CMK (cell line): ENCODE data around the gene KATNAL2.

ENCODE experiments used
- DNase-seq: peaks from one replicate; pipeline ENCODE4 v3.0.0-alpha.2; 2010; ENCODE audit warnings: low read depth

KATNAL2 gene

DNA sequence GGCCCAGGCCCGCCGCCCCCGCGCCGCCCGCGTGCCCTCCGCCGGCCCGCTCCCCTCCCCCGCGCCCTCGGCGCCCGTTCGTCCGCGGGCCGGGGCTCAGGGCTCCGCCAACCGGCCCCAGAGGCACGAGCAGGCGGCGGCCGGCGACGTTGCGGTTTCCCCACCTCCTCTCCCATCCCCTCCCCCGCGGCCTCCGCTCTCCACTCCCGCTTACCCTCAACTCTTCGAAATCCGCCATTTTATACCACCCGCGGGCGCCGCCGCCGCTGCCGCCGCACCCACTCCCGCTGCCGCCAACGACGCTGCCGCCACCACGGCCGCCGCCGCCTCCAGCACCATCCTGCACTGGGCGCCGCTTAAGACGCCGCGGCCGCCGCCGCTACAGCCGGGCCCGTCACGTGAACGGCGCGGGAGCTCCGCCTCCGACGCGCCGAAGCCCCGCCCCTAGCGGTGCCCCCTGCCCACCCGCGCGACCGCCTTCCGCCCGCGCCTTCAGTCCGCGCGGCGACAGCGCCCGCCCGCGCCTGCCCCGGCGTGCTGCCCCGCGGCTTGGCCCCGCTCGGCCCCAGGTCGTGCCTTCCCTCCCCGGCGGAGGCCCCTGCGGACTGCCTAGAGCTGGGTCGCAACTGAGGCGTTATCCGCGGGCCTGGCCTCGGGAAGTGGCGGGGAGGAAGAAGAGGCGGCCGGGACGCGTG lies at the start of gene KATNAL2, which contains the start of gene PIAS2:
Gene KATNAL2 (plus strand): TSS at position 495 of the 695 bp plus-strand sequence. CDS start 29,271 bp downstream, outside the sequence.
Gene PIAS2 (minus strand): TSS at position 400 of the 695 bp plus-strand sequence. CDS start 162 bp downstream, at position 238.
- DNase-seq = peak; percentile 58

- DNase-seq = no peak
These were observed 49.1 kb upstream of the KATNAL2 start for GRCh38 chr18:46868169-46868921.

DNA sequence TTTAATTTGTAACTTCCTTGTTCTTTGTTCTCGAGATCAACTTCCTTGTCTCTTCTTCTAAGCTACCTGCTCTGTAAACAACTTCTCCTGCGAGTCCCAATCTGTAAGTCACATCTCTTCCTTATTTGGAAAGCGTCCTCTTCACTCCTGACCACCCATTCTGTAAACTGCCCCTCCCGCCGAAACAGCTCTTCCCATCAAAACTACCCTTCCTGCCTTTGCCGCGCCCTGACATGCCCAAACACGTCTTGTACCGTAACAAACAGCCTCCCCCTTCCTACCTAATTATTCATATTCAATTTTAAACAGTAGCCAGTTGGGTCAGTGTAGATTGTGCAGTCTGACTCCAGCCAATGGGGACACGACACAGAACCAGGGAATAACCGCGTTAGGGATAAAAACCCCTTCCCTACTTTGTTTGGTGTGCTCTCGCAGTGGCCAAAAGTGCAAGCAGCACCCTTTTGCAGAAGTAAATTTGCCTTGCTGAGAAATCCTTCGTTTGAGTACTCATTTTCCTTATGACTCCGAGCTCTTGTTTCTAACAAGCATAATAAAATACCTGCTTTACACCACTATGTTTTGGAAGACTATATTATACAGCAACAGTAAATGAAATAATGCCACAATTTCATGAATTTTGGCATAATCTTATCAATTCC lies 39.9 kb upstream of the KATNAL2 start:
- no peak for DNase-seq

GRCh38 chr18:46883180-46883579 lies 34.2 kb upstream of the KATNAL2 start:
- DNase-seq = no peak

- no peak for DNase-seq
These were observed 30.5 kb upstream of the KATNAL2 start for GRCh38 chr18:46886893-46887292.

- no peak for DNase-seq
These were observed 28.4 kb upstream of the KATNAL2 start for GRCh38 chr18:46888965-46889364.

GRCh38 chr18:46891742-46892214 lies 25.6 kb upstream of the KATNAL2 start:
- no peak for DNase-seq

DNA sequence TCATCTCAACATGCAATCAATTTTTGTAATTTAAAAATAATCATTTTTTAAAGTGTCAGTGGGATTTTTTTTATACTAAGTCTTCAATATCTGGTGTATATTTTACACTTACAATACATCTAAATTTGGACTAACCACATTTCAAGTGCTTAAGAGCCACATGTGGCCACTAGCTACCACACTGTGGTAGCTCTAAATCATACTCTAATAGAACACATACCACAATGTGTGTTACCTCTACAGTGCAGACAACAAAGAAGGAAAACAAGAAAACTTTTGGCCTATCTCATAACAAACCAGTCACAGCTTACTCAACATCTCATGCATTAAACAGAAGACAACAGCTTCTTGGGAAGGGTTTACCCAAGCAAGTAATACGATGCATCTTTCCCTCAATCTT lies 24.6 kb upstream of the KATNAL2 start:
- no peak for DNase-seq

DNA sequence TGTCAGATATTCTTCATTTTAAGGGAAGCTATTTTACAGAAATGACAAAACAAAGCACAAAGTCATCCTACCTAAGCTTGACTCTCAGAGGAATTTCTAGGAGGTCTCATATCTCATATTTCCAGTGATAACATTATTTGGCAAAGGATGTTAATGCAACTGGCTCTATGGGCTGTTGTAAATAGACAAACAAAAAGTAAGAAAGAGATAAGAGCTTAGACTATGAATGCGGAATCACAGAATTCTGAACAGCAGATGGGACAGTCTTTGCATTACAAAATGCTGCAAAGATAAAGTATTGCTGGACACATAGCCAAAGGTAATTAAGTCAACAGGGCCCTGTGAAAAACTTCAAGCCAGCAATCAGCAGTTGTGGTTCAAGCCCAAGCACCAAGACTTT lies 24.0 kb upstream of the KATNAL2 start:
- DNase-seq = no peak

GRCh38 chr18:46894124-46894523 lies 23.3 kb upstream of the KATNAL2 start:
- no peak for DNase-seq

DNA sequence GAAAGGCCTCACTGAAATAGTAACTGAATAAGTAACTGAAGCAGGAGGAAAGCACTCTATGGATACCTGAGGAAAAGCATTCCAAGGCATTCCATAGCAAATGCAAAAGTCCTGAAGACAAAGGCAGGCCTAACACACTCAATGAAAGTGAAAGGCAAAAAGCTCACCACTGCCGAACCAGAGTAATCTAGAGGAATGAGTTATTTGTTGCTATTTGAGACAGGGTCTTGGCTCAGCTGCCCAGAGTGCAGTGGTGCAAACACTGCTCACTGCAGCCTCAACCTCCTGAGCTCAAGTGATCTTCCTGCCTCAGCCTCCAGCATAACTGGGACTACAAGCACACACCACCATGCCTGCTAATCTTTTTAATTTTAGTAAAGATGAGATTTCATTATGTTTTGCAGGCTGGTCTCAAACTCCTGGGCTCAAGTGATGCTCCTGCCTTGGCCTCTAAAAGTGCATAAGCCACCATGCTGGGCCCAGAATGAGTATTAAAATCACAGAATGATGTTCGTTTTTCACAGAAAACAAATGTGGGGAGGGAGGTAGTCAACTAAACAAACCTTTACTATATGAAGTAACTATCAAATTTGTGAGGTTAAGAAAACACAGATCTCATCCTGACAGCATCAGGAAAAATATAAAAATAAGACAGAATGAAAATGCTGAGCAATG lies 18.0 kb upstream of the KATNAL2 start:
- no peak for DNase-seq

DNA sequence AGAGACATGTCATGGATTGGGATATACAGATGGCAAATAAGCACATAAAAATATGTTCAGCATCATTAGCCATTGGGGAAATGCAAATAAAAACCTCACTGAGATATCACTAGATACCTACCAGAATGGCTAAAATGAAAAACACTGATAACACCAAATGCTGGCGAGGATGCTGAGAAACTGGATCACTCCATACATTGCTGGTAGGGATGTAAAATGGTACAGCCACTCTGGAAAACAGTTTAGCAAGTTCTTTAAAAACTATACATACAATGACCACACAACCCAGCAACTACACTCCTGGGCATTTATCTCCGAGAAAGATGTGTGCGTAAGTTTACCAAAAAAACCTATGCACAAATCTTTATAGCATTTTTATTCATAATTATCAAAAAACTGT lies 14.0 kb upstream of the KATNAL2 start:
- DNase-seq = no peak

DNA sequence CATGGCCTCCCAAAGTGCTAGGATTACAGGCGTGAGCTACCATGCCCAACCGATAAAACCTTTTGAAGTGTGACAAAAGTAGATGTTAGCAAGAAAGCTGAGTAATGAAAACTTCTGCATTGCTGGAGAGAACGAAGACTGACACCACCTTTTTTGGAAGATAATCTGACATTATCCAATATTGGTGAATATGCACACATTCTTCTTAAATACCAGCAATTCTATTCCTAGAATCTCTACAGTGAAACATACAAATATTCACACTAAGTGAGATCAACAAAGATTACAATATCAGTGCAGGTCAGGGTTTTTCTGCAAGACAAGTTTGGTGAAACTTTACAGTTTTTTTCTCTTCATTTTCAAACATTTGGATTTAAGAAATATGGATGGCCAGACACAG lies 7.9 kb upstream of the KATNAL2 start:
- no peak for DNase-seq

GRCh38 chr18:46910856-46911255 lies 6.5 kb upstream of the KATNAL2 start:
- DNase-seq = no peak

- no peak for DNase-seq
These were observed 1.4 kb upstream of the KATNAL2 start for GRCh38 chr18:46915800-46916550.

DNA sequence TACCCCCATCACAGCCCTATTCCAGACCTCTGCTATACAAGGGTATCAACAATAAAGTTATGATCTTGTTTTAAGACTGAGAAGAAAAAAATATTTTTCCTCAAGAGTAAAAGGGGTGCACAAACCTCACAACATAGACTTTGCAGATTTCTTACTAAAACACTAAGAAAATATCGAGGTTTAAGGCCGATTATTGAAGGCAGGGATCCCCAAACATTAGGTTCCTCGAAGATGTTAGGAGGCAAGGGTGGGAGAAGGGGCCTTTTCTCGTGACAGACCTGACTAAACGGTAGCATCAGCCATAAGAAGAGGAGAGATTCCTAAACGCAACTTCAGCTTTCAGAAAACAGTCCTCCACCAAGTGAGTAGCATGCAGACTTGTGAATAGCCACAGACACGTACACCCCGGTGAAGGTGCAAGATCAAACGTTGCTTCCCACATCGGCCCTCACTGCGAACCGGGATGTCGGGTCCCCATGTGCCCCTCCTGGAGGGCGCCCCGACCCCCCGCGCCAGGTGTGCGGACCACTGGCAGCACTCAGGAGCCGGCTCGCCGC lies 773 bp upstream of the KATNAL2 start:
- DNase-seq = peak; percentile 4

DNA sequence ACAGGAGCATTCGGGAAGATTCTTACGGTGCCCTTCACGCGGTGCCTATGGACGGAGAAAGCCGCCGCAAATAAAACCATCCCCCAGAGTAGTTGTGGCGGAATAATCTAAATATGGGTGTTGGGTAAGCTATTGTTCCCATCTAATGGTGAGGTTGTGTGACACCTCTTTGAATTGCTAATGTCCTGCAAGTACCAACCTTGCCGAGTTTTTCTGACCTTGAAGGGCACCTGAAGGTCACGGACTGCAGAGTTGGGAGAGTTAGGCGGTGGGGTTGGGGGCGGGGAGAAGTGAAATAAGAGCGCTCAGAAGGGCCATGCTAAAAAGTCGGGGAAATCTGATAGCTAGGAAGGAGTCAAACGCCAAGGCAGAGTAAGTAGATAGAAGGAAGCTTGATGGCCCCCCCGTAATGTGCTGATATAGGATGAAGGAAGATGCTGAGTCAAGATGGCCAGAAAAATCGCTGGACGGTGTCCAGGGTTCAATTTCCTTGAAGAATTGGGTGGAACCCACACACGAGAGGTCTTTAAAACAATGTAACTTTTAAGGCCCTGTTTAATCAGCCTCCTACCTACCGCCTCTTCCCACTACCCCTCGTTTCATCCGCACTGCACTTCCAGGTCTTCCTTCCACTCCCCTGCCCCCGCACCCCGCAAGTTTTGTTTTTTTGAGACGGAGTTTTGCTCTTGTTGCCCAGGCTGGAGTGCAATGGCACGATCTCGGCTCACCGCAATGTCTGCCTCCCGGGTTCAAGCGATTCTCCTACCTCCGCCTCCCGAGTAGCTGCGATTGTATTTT lies 600 bp downstream of the KATNAL2 start:
- DNase-seq = peak; percentile 3

DNA sequence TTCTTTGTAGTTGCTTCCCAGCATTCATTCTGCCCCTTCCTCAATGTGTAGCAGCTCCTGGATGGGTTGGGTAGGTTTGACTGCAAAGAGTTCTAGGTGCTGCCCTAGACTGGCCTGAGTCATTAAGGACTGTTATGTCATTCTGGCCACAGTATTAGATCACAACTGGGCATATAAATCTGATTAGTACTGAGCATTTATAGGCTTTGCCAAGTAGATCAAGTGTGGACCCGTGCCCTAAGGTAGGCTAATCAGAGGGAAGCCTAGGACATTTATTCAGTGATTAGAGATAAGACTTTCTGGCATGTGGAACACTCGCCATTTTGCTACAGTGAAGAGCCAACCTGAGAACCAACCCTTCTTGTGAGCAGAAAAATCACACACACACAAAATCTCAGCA lies 2.7 kb downstream of the KATNAL2 start:
- DNase-seq = no peak

DNA sequence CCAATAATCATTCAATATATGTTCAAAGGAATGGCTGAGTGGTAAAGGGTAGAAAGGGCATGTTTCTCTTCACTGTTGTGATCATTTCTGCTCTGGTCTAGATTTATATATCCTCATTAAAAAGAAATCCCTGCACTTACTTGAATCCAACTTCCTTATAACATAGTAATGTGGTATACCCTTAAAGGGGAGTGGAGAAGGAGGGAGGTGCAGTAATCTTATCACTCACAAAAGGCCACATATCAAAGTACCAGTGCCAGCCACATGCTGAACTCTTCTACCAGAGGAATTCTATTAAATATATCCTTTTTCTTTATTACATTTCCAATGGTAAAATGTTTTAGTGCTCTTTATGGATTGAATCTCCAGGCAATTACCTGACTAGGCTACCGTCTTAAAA lies 3.3 kb downstream of the KATNAL2 start:
- DNase-seq = no peak

DNA sequence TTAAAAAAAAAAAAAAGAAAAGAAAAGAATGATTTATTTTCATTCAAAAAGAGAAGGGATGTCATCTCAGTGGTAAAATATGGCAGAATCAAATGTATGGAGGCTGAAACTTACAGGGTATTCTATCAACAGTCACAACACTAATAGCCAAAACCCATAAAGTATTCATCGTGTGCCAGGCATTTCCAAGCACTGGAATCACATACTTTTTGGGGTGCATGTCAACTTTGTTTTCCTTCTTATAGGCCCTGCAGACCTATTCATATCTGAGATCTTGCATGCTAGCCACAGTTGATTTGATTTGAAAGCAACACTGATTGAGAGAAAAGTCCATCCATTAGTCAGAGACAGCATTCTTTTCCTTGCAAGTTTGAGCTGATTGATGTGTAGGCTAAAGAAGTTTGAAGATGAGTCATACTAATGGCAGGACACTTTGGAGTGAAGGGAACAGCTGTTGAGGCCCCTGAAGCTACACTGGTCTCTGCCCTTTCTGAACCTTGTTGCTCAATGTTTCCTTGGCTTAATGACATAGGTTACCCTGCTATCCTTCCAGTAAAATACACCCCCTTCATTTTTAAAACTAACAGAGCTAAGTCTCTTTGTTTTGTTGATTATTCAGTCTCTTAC lies 22.0 kb downstream of the KATNAL2 start:
- no peak for DNase-seq
